Transverse colon (tissue), 4 donors: Measurements from ENCODE around the gene SGPP2.

Experiments used
- CTCF ChIP-seq, 5 experiments: fragments of 200-600 bp in 3 of 5; fragments of 450-650 bp in 2 of 5; sonication (generic) in 3 of 5; IDR thresholded peaks; 1 replicate in 2 of 5; 2 replicates in 3 of 5; pipeline ENCODE4 v1.5.1; 2016 to 2017; ENCODE audit warnings: antibody characterized with exemption in 5 of 5, inconsistent platforms in 3 of 5, mild to moderate bottlenecking in 2 of 5, moderate library complexity in 1 of 5
- EP300 ChIP-seq: sonication (generic); formaldehyde crosslinking; IDR thresholded peaks from one replicate; pipeline ENCODE4 v1.6.1; 2017; ENCODE audit warnings: antibody characterized with exemption, low read depth
- POLR2A ChIP-seq: fragments of 450-650 bp; IDR thresholded peaks from one replicate; pipeline ENCODE4 v1.6.1; 2016; ENCODE audit warnings: antibody characterized with exemption, mild to moderate bottlenecking, moderate library complexity
- POLR2AphosphoS5 ChIP-seq, 3 donors: sonication (generic); formaldehyde crosslinking; IDR thresholded peaks; one replicate each; pipeline ENCODE4 v1.6.1; 2016; ENCODE audit warnings: antibody characterized with exemption in 3 of 3

DNA sequence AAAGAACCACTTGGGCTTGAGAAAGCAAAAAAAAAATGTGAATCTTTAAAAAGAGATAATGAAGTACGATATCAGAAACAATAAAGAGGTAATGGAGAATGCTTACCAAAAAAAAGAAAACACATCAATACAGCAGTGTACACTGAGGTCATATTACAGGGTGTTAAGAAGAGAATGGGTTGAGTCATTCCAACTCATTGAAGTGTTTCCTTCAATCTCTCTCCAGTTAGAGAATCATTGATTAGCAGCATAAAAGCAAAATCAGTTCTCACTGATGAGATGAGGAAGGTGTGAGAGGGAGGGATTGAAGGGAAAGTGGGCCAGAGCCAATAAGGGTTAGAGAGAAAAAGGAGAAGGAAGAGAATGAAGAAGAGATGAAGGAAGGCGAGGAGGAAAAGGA is 43.9 kb upstream of the SGPP2 start:
- TF ChIP-seq CTCF (IDR thresholded peaks at IDR 0.05) (no peak), POLR2A (no peak), POLR2AphosphoS5 (IDR thresholded peaks at IDR 0.05) (no peak), EP300 (no peak)
